Measurements from ENCODE around the gene SORCS2.
A peak's percentile ranks its signal among the peaks of the same experiment; 100 is the strongest.

Gene SORCS2

GRCh38 chr4:7370038-7370437 is 177.7 kb downstream of the SORCS2 start:
- no peak for TF ChIP-seq CTCF (IDR thresholded peaks at IDR 0.05; ENCODE audit: low read depth, low read length)
- DNase-seq (ENCODE audit: extremely low read depth, low read depth) = no peak

- no peak for DNase-seq (ENCODE audit: extremely low read depth, low read depth)
- no peak for TF ChIP-seq CTCF (IDR thresholded peaks at IDR 0.05; ENCODE audit: low read depth, low read length)
Measured at GRCh38 chr4:7371210-7371941, 179.0 kb downstream of the SORCS2 start.

- no peak for DNase-seq (ENCODE audit: extremely low read depth, low read depth)
- TF ChIP-seq CTCF (IDR thresholded peaks at IDR 0.05; ENCODE audit: low read depth, low read length) = no peak
Measured at GRCh38 chr4:7372673-7373072, 180.3 kb downstream of the SORCS2 start.

GRCh38 chr4:7374571-7374970 is 182.2 kb downstream of the SORCS2 start:
- no peak for DNase-seq (ENCODE audit: extremely low read depth, low read depth)
- TF ChIP-seq CTCF (IDR thresholded peaks at IDR 0.05; ENCODE audit: low read depth, low read length) = no peak

GRCh38 chr4:7375427-7375826 is 183.1 kb downstream of the SORCS2 start:
- DNase-seq (ENCODE audit: extremely low read depth, low read depth) = peak; percentile 54
- TF ChIP-seq CTCF (IDR thresholded peaks at IDR 0.05; ENCODE audit: low read depth, low read length) = no peak

GRCh38 chr4:7377223-7377865 is 185.0 kb downstream of the SORCS2 start:
- no peak for DNase-seq (ENCODE audit: extremely low read depth, low read depth)
- TF ChIP-seq CTCF (IDR thresholded peaks at IDR 0.05; ENCODE audit: low read depth, low read length) = no peak

- no peak for DNase-seq (ENCODE audit: extremely low read depth, low read depth)
Measured at GRCh38 chr4:7379186-7379585, 186.8 kb downstream of the SORCS2 start.

More at GRCh38 chr4:7379186-7379585, 186.8 kb downstream of the SORCS2 start:
- TF ChIP-seq CTCF (IDR thresholded peaks at IDR 0.05; ENCODE audit: low read depth, low read length) = no peak

Data from AG09319 (cell line).